ENCODE results near the gene RNF151. TPM values are rescaled to one million over a fixed set of nuclear protein-coding genes. Genes with fewer than 3 reads are reported as not detected.
"Not testable (repeated sequence)": the region's sequence is repeated elsewhere in the genome, so short reads cannot be mapped to it uniquely, and the experiment has no call there.

RNF151 gene
- total RNA-seq, 1 donor from 2014 or later, result not detected

DNA sequence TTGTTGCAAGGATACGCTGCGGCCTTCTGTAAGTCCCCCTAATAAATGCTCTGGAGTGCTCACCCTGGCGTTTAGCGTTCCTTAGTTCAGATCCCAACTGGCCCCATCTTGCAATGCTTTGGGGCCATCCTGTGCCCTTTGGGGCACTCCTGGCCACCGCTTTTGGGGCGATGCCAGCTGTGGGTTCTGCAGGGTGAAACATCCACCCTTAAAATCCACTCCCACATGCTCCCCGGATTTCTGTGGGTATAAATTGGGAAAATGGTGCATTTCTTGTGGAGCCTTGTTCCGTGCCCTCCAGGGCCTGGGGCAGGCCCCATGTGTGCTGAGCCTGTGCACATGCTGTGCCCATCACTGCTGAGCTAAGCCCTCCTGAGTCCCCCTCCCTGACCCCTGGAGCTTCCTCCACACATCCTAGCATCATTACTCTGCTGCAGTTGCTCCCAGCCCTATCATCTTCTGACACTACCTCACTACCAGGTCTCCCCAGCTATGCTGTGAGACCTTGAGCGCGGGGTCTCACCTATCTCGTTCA lies 29.6 kb upstream of the RNF151 start:
- H3K27me3 Mint-ChIP-seq (ENCODE audit: low read depth), result no peaks in the 10 kb centered on the region
- H3K4me3 Mint-ChIP-seq, result no peak overlapping the region
- no peak overlapping the region for H3K27ac Mint-ChIP-seq
- peaks cover 1% of the 10 kb centered on the region for H3K4me1 Mint-ChIP-seq
- no peaks in the 10 kb centered on the region for H3K9me3 Mint-ChIP-seq
- peaks cover 10% of the 10 kb centered on the region for H3K36me3 Mint-ChIP-seq
- TF ChIP-seq, protein P1, sequence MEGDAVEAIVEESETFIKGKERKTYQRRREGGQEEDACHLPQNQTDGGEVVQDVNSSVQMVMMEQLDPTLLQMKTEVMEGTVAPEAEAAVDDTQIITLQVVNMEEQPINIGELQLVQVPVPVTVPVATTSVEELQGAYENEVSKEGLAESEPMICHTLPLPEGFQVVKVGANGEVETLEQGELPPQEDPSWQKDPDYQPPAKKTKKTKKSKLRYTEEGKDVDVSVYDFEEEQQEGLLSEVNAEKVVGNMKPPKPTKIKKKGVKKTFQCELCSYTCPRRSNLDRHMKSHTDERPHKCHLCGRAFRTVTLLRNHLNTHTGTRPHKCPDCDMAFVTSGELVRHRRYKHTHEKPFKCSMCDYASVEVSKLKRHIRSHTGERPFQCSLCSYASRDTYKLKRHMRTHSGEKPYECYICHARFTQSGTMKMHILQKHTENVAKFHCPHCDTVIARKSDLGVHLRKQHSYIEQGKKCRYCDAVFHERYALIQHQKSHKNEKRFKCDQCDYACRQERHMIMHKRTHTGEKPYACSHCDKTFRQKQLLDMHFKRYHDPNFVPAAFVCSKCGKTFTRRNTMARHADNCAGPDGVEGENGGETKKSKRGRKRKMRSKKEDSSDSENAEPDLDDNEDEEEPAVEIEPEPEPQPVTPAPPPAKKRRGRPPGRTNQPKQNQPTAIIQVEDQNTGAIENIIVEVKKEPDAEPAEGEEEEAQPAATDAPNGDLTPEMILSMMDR (IDR thresholded peaks at IDR 0.05; ENCODE audit: unreplicated experiment), result no peak
- DNase-seq (ENCODE audit: low spot score in 2 of 2, unreplicated experiment in 2 of 2), result no peak

DNA sequence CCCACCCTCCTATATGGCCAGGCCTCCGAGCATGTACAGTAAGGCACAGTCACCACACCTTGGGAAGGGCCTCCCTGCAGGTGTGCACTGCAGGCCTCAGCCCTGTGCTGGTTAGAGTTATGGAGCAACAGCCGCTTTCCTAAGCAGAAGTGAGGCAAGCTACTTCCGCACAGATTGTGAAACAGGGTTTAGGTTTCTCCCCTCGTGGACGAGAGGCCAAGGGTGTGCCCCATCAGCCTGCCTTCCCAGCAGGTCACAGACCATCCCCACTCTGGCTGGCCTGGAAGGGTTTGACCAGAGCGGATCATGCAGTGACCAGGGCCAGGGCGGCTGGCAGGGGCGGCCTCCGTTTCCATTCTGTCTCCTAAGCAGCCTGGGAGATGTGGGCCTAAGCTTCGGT lies 28.3 kb upstream of the RNF151 start:
- TF ChIP-seq, protein P1 (IDR thresholded peaks at IDR 0.05; ENCODE audit: unreplicated experiment), result no peak
- Mint-ChIP-seq H3K9me3 (no peaks in the 10 kb centered on the region), H3K27ac (no peak overlapping the region), H3K4me1 (peaks cover 7% of the 10 kb centered on the region), H3K4me3 (no peak overlapping the region), H3K36me3 (peaks cover 10% of the 10 kb centered on the region), H3K27me3 (ENCODE audit: low read depth) (no peaks in the 10 kb centered on the region)
- DNase-seq (ENCODE audit: low spot score in 2 of 2, unreplicated experiment in 2 of 2), result no peak

DNA sequence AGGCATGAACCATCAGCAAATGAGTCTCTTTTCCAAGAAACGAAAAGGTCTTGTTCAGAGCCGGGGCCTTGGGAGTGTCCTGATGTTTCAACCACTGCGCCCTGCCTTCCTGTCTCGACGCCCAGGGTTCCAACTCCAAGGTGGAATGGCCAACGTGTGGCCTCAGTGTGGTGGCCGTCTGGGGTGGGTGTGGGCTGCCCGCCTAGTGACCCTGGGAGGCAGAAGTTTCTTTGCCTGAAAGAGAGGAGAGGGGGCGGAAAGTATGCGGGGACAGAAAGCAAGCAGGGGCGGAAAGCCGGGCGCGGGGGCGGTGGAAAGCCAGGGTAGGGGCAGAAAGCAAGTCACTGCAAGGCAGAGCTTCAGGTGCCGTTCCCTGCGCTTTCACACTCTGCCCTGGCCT lies 27.7 kb upstream of the RNF151 start:
- H3K4me3 Mint-ChIP-seq, result no peak overlapping the region
- no peak for DNase-seq (ENCODE audit: low spot score in 2 of 2, unreplicated experiment in 2 of 2)
- no peak overlapping the region for H3K27ac Mint-ChIP-seq
- H3K9me3 Mint-ChIP-seq, result no peaks in the 10 kb centered on the region
- H3K36me3 Mint-ChIP-seq, result peaks cover 9% of the 10 kb centered on the region
- no peaks in the 10 kb centered on the region for H3K27me3 Mint-ChIP-seq (ENCODE audit: low read depth)
- H3K4me1 Mint-ChIP-seq, result peaks cover 10% of the 10 kb centered on the region
- TF ChIP-seq, protein P1 (IDR thresholded peaks at IDR 0.05; ENCODE audit: unreplicated experiment), result no peak

DNA sequence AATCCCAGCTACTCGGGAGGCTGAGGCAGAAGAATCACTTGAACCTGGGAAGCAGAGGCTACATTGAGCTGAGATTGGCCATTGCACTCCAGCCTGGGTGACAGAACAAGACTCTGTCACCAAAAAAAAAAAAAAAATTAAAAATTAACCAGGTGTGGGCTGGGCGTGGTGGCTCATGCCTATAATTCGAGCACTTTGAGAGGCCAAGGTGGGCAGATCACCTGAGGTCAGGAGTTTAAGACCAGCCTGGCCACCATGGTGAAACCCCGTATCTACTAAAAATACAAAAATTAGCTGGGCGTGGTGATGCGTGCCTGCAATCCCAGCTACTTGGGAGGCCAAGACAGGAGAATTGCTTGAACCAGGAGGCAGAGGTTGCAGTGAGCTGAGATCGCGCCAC lies 26.8 kb upstream of the RNF151 start:
- H3K4me3 Mint-ChIP-seq; H3K9me3 Mint-ChIP-seq; DNase-seq (ENCODE audit: low spot score in 2 of 2, unreplicated experiment in 2 of 2); H3K27ac Mint-ChIP-seq; H3K27me3 Mint-ChIP-seq (ENCODE audit: low read depth); H3K36me3 Mint-ChIP-seq: not testable (repeated sequence)
- H3K4me1 Mint-ChIP-seq, result peaks cover 10% of the 10 kb centered on the region

DNA sequence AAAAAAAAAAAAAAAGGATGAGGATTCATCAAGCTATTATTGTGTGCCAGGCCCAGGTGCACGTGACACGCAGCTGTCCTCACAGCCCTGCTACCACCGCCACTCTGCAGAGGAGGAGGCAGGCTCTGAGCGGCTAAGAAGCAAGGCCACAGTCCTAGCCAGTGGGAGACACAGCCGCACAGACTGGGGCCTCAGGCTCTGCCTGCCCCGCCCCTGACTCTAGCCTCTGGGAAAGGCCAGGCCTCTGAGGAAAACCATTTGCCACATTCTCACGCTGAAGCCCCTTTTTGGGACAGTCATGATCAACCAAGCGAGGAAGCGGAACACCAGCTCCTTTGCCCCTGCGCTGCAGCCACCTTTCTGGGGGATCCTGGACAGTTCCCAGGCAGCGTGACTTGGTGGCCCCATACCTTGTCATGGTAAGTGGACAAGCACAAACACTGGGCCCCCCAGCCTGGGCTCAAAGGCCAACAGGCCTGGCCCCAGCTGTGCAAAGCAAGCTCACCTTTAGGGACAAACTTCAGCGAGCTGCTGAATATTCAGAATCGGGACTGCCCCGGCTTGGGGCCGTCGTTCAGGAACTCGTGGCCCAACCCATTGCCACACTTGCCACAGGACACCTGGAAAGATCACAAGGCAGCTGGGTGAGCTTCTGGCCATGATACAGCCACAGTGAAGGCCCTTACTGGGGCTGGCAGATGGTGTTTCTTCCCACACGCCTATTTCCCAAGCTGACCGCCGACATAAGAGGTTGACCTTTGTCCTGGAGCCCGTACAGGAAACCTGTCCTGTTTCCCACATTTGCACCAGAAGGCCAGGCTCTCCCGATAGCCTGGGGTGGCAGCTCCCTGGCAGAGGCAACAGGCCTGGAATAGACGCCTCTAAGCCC lies 26.1 kb upstream of the RNF151 start:
- no peak for DNase-seq (ENCODE audit: low spot score in 2 of 2, unreplicated experiment in 2 of 2)
- Mint-ChIP-seq H3K4me3 (no peak overlapping the region), H3K4me1 (peaks cover 10% of the 10 kb centered on the region), H3K9me3 (no peaks in the 10 kb centered on the region), H3K36me3 (peaks cover 9% of the 10 kb centered on the region), H3K27me3 (ENCODE audit: low read depth) (no peaks in the 10 kb centered on the region), H3K27ac (no peak overlapping the region)
- TF ChIP-seq, protein P1 (IDR thresholded peaks at IDR 0.05; ENCODE audit: unreplicated experiment), result no peak
